Transverse colon (tissue), 3 donors: ENCODE measurements around the gene PCYT1A.

Source experiments
- CTCF ChIP-seq, 5 experiments: fragments of 200-600 bp in 3 of 5; fragments of 450-650 bp in 2 of 5; sonication (generic) in 3 of 5; IDR thresholded peaks; 1 replicate in 2 of 5; 2 replicates in 3 of 5; pipeline ENCODE4 v1.5.1; 2016 to 2017; ENCODE audit warnings: antibody characterized with exemption in 5 of 5, inconsistent platforms in 3 of 5, mild to moderate bottlenecking in 2 of 5, moderate library complexity in 1 of 5
- EP300 ChIP-seq: sonication (generic); formaldehyde crosslinking; IDR thresholded peaks from one replicate; pipeline ENCODE4 v1.6.1; 2017; ENCODE audit warnings: antibody characterized with exemption, low read depth
- POLR2A ChIP-seq: fragments of 450-650 bp; IDR thresholded peaks from one replicate; pipeline ENCODE4 v1.6.1; 2016; ENCODE audit warnings: antibody characterized with exemption, mild to moderate bottlenecking, moderate library complexity

GRCh38 chr3:196321162-196321561 lies 33.6 kb upstream of the PCYT1A start:
- TF ChIP-seq POLR2A (no peak), CTCF (IDR thresholded peaks at IDR 0.05) (no peak), EP300 (no peak)
